Glomerular visceral epithelial cell (primary cell): Measurements from ENCODE around the gene DCBLD2.

Source experiments
- DNase-seq: peaks from one replicate; pipeline ENCODE4 v3.0.0-alpha.2; 2016; ENCODE audit errors: extremely low spot score

The DCBLD2 gene

DNA sequence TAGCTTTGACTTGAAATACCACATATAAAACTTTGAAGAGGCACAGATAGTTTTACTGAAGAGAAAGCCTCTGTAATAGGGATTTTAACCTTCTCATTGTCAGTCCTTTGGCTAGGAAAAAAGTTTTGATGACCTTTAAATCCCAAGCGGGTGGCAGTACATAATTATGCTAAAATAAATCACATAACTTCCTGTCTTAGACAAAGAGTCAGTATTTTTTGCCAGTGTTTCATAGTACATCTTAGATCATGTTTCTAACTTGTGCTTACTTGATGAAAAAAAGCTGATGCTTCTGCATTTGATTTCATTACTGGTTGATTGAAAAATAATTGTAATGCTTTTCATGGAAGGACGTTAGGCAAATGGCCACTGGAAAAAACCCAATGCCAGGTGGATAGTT lies 132.5 kb downstream of the DCBLD2 start:
- DNase-seq, result no peak

GRCh38 chr3:98766924-98767323 lies 134.6 kb downstream of the DCBLD2 start:
- DNase-seq, result no peak

DNA sequence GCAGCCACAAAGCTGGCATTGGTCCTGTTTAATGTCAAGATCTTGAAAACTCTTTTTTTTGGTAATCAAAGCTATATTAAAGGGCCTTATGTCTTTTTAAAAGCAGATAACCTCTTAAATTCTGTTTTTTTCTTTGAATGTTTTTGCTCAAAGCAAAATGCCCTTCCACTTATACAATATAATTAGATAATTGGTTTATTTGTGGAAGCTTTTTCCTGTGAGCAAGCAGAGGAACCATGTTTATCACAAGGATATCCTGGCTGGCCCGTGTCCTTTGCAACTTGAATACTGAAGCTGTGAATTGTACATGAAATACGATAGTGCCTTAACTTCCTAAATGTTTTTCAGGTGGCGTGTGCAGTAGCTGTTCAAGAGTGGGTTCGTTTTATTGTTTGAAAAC lies 135.8 kb downstream of the DCBLD2 start:
- no peak for DNase-seq

DNA sequence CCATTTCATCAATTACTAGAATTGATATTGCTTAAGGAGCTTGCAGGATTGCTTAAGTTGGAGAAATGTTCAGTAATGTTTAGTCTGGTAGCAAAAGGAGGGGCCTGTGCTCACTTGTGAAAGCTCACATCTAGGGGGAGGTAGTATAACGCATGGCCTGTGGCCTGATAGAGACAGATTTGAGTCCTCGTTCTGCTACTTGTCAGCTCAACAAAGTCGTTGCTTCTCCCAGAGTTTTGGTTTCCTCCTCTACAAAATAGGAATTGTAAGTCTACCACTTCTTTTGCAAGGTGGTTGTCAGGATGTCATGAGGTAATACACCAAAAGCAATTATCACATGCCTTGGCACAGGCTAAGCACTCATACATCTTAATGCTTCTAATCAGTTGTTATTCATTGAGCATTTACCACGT lies 137.0 kb downstream of the DCBLD2 start:
- DNase-seq, result no peak

DNA sequence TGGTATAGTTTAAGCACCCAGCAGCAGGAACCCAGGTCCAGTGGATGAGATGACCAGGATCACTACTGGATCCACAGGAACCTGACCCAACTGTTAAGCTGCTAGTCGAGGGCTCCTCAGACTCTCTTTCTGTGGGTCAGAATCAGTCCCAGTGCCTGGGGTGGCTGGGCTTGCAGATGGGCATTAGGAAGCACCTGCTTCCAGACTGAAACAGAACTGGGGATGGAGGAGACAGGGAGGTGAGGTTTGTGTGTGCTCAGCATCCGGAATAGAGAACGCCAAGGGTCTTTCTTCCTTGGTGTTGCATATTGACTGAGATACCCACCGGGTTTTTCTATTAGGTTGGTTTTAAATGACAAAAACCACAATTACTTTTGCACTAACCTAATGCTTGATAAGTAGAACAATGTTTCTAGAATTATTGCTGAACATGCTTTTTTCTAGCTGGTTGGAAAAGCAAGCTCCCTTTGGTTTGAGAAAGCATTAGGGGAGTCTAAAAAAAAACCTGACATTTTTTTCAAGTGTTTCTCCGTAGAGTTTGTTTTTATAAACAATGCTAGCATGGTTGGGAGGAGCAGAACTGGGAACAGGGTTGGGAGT lies 137.6 kb downstream of the DCBLD2 start:
- no peak for DNase-seq

DNA sequence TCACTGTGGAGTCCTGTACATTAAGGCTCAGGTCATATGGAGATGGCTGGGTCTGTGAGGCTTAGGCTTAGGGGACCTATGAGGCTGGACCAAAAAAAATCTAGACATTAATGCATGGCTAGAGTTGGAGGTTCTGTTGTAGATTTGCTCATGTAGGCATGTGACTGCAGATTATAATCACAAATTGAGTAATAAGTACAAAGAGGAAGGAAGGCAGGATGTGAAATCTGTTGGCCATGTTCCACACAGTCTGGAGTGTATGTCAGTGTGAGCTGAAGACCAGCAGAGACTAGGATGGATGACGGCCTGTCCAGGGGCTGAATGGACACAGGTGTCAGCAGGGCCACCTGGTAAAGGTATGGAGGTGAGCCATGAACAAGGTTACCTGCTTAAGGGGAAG lies 138.4 kb downstream of the DCBLD2 start, which contains the start of gene ST3GAL6:
TSS of gene ST3GAL6 (plus strand) at position 265 of the 400 bp plus-strand sequence. CDS start 5,101 bp downstream, outside the sequence.
- no peak for DNase-seq

- DNase-seq, result no peak
Measured at GRCh38 chr3:98761643-98762229, 139.8 kb downstream of the DCBLD2 start.

DNA sequence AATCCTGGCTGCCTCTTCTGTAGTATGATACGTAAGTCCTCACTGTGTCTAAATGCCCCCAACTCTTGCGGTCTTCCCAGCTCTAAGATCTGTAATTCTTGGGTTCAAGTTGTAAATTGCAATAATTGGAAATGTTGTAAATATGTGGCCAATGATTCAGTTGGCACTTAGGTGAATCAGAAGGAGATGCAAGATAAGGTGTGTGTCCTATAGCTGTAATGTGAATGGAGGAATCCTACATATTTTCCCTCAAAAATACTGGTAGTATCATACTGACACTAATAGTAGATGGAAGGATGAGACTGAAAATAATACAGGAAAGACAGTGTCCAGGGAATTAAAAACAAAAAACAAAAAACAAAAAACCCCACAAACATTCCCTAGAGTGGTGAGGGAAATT lies 141.9 kb downstream of the DCBLD2 start:
- DNase-seq, result no peak

DNA sequence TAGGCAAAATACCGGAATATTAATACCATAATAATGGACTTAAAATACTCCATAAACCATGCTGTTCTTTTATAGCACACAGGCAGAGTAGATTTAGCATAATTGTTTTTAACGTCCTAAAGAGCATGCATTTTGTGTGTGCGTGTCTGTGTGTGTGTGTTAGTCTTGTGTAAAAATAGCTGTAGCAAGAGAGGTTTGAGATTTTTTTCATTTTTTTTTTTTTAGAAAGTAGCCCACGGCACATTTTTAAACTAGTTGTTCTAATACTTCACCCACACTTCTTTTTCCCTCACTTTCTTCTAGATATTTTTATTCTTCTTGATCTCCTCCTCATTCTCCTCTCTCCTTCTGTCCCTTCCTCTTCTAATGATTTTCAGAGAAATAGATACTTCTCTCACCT lies 145.9 kb downstream of the DCBLD2 start:
- no peak for DNase-seq

GRCh38 chr3:98754483-98754882 lies 147.0 kb downstream of the DCBLD2 start:
- DNase-seq, result no peak

DNA sequence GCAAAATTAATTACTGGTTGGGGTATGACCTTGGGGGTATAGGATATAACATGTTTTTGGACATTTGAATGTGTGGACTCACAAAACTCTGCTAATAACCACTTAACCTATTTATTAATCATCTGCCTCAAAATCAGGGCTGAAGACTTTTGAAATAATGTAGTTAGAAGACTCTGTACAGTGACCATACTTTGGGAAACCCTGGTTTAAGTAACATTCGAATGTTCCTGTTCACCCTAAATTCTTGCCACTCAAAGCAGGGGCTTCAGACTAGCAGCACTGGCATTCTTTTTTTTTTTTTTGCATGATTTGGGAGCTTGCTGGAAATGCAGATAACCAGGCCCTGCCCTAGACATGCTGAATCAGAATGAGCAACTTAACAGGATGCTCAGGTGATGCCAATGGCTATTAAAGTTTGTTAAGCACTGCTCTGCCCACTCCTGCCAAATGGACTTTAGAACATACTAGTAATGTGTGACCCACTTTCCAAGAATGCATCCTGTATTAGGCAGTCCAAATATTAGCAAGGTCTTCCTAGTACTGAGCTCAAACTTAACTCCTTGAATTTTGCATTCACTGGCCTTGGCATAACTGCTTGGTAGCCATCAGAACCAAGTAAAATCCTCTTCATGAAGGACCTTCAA lies 151.1 kb downstream of the DCBLD2 start:
- DNase-seq, result no peak

GRCh38 chr3:98746882-98747281 lies 154.6 kb downstream of the DCBLD2 start:
- DNase-seq, result no peak

DNA sequence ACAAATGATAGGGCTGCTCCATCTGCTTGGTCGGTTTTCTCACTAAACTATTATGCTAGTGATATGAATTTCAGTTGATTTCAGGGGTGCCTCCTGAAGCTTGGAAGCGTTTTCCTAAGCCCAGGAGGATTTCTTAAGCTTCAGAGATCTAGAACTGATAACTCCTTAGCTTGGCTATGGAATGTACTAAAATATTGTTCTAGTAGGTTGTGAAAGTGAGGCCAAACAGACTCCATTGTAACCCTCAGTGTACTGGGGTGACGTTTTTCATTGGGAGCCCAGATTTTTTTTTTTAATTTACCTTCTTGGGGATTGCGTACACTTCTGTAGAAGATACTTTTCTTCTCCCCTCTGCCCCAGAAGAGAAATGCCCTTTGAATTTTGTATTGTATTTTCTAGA lies 155.4 kb downstream of the DCBLD2 start:
- no peak for DNase-seq
